Esophagus squamous epithelium (tissue), 4 donors: ENCODE measurements around the gene GBF1.

ENCODE experiments used
- CTCF ChIP-seq, 6 experiments: fragments of 450-650 bp in 4 of 6; fragments of 200-600 bp in 2 of 6; sonication (generic) in 2 of 6; IDR thresholded peaks; one replicate each; pipeline ENCODE4 v1.5.1; 2016 to 2019; ENCODE audit warnings: antibody characterized with exemption in 6 of 6, mild to moderate bottlenecking in 4 of 6, moderate library complexity in 4 of 6
- POLR2A ChIP-seq, 4 donors: fragments of 450-650 bp; IDR thresholded peaks; one replicate each; pipeline ENCODE4 v1.6.1; 2017; ENCODE audit warnings: antibody characterized with exemption in 4 of 4, mild to moderate bottlenecking in 4 of 4, moderate library complexity in 3 of 4

DNA sequence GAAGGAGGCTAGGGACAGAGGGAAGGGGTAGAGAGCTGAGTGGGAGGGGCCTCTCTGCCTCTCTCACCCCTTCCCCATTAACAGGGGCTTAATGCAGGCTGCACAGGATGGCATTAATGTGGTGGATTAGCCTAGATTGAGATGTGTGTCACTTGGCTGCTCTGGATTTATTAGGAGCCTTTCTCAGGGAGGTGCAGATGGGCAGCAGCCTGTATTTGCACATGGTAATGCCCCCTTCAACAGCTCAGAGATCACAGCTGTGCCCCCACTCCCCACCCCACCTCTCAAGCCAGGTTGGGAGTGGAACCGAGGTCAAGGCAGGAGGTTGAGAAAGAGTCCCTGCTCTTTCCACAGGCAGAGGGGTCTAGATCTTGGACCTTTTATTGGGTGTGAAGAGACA lies 11.3 kb upstream of the GBF1 start:
- TF ChIP-seq CTCF (IDR thresholded peaks at IDR 0.05) (no peak), POLR2A (IDR thresholded peaks at IDR 0.05) (no peak)
